Body of pancreas (tissue), 4 donors: Measurements from ENCODE around the gene CD2BP2.

Experiments
- POLR2A ChIP-seq, 3 donors: fragments of 450-650 bp; IDR thresholded peaks; one replicate each; pipeline ENCODE4 v1.6.1; 2016; ENCODE audit warnings: antibody characterized with exemption in 3 of 3, mild to moderate bottlenecking in 2 of 3
- TF ChIP-seq, protein P1 (sequence below), 7 experiments: fragments of 450-650 bp in 4 of 7; fragments of 200-600 bp in 3 of 7; sonication (generic) in 3 of 7; IDR thresholded peaks; one replicate each; pipeline ENCODE4 v1.5.1; 2016 to 2019; ENCODE audit warnings: antibody characterized with exemption in 7 of 7

DNA sequence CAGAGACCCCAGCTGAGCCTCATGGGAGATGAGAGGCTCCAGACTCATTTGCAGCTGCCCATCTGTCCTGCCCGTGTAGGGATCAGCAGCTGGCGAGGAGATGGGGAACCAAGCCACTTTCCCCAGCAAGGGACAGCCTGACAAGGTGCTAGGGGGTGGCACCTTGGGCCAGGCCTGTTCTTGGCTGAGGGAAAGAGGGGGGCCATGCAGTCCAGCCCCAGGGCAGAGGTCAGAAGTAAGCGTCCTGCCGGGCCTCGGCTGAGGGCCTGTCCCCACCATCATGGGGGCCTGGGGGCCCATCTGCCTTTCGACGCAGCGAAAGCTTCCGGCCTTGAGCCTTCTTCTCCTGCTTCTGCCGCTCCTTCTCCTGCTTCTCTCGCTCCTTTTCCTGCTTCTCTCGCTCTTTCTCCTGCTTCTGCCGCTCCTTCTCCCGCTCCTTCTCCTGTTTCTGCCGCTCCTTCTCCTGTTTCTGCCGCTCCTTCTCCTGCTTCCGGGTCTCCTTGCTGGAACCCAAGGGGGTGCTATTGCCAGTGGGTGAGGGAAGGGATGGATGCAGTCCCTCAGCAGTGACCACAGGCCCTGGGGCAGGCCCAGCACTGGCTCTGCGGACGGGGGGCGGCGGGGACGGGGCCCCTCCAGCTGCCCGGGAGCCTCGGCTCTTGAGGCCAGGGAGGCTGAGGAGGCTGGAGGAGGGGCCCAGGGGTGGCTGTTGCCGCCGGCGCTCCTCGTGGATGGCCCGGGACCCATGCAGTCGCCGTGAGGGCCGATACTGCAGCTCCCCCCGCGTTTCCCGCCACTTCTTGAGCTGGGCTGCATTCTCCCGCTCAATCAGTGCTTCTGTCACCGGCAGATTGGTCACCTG lies 2.8 kb upstream of the CD2BP2 start:
- TF ChIP-seq, protein P1, sequence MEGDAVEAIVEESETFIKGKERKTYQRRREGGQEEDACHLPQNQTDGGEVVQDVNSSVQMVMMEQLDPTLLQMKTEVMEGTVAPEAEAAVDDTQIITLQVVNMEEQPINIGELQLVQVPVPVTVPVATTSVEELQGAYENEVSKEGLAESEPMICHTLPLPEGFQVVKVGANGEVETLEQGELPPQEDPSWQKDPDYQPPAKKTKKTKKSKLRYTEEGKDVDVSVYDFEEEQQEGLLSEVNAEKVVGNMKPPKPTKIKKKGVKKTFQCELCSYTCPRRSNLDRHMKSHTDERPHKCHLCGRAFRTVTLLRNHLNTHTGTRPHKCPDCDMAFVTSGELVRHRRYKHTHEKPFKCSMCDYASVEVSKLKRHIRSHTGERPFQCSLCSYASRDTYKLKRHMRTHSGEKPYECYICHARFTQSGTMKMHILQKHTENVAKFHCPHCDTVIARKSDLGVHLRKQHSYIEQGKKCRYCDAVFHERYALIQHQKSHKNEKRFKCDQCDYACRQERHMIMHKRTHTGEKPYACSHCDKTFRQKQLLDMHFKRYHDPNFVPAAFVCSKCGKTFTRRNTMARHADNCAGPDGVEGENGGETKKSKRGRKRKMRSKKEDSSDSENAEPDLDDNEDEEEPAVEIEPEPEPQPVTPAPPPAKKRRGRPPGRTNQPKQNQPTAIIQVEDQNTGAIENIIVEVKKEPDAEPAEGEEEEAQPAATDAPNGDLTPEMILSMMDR (IDR thresholded peaks at IDR 0.05): no peak
- no peak for TF ChIP-seq POLR2A (IDR thresholded peaks at IDR 0.05)
